HuH-7.5 (cell line): ENCODE data around the gene TAF11L13.
"Not testable (repeated sequence)": the region's sequence is repeated elsewhere in the genome, so short reads cannot be mapped to it uniquely, and the experiment has no call there.

Experiments
- DNase-seq: peaks from one replicate; pipeline ENCODE4 v3.0.0; 2011; ENCODE audit warnings: low spot score

Gene TAF11L13

DNA sequence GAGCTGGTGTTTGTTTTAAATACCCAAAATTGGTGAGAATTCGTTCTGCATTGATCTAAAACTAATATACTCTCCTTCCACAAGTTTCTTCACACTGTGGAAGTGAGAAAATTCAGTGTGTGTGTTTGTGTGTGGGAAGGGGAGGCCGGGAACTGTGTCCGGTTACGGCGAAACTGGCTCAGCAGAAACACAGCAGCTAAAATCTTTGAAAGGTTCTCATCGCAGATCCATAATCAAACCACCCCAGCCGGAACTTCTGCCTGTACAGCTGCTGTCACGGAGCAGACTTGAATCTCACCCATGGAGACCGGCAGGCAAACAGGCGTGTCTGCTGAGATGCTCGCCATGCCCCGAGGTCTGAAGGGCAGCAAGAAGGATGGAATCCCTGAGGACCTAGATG lies at the start of gene TAF11L13:
Gene TAF11L13 (plus strand): TSS at position 301 of the 400 bp plus-strand sequence.
- DNase-seq: not testable (repeated sequence)

DNA sequence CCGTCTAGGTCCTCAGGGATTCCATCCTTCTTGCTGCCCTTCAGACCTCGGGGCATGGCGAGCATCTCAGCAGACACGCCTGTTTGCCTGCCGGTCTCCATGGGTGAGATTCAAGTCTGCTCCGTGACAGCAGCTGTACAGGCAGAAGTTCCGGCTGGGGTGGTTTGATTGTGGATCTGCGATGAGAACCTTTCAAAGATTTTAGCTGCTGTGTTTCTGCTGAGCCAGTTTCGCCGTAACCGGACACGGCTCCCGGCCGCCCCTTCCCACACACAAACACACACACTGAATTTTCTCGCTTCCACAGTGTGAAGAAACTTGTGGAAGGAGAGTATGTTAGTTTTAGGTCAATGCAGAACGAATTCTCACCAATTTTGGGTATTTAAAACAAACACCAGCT lies 46.2 kb upstream of the TAF11L13 start, which contains the start of gene TAF11L7:
Gene TAF11L7 (minus strand): TSS at position 101 of the 400 bp plus-strand sequence.
- DNase-seq: not testable (repeated sequence)

DNA sequence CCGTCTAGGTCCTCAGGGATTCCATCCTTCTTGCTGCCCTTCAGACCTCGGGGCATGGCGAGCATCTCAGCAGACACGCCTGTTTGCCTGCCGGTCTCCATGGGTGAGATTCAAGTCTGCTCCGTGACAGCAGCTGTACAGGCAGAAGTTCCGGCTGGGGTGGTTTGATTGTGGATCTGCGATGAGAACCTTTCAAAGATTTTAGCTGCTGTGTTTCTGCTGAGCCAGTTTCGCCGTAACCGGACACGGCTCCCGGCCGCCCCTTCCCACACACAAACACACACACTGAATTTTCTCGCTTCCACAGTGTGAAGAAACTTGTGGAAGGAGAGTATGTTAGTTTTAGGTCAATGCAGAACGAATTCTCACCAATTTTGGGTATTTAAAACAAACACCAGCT lies 41.0 kb upstream of the TAF11L13 start, which contains the start of gene TAF11L8:
Gene TAF11L8 (minus strand): TSS at position 101 of the 400 bp plus-strand sequence.
- DNase-seq: not testable (repeated sequence)

DNA sequence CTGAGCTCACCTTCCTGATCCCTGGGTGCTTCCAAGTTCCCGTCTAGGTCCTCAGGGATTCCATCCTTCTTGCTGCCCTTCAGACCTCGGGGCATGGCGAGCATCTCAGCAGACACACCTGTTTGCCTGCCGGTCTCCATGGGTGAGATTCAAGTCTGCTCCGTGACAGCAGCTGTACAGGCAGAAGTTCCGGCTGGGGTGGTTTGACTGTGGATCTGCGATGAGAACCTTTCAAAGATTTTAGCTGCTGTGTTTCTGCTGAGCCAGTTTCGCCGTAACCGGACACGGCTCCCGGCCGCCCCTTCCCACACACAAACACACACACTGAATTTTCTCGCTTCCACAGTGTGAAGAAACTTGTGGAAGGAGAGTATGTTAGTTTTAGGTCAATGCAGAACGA lies 37.6 kb upstream of the TAF11L13 start, which contains the start of gene TAF11L9:
Gene TAF11L9 (minus strand): TSS at position 140 of the 400 bp plus-strand sequence.
- DNase-seq: not testable (repeated sequence)

DNA sequence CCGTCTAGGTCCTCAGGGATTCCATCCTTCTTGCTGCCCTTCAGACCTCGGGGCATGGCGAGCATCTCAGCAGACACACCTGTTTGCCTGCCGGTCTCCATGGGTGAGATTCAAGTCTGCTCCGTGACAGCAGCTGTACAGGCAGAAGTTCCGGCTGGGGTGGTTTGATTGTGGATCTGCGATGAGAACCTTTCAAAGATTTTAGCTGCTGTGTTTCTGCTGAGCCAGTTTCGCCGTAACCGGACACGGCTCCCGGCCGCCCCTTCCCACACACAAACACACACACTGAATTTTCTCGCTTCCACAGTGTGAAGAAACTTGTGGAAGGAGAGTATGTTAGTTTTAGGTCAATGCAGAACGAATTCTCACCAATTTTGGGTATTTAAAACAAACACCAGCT lies 34.2 kb upstream of the TAF11L13 start, which contains the start of gene TAF11L10:
Gene TAF11L10 (minus strand): TSS at position 101 of the 400 bp plus-strand sequence.
- DNase-seq: not testable (repeated sequence)

DNA sequence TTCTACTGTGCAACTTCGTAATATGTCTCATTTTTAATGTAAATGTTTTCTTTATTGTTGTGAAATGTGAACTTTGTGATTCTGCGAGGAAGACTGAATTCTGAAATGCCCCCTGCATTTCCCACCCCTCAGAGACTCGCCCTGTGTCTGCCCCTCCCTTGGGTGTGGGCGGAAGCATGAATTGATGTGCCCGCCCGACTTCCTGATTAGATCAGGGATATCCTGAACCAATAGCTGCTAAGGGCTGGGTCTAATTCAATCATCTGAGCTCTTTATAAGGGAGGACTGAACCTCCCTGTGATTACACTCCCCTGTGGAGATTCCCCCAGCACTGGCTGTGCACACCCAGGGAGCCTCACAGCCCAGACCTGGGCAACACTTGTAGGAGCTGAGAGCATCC lies 28.0 kb upstream of the TAF11L13 start, which contains the start of gene TAF11L11:
Gene TAF11L11 (plus strand): TSS at position 304 of the 400 bp plus-strand sequence.
- not testable (repeated sequence) for DNase-seq

DNA sequence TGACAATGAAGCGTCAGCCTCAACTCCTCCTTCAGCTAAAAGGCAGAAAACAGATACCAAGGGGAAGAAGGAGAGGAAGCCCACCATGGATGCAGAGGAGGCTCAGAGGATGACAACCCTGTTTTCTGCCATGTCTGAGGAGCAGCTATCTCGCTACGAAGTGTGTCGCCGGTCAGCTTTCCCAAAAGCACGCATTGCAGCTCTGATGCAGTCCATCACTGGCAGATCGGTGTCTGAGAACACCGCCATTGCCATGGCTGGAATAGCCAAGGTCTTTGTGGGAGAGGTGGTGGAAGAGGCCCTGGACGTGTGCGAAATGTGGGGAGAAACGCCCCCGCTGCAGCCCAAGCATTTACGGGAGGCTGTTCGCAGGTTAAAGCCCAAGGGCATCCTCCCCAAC lies 26.9 kb upstream of the TAF11L13 start:
- DNase-seq: no peak

DNA sequence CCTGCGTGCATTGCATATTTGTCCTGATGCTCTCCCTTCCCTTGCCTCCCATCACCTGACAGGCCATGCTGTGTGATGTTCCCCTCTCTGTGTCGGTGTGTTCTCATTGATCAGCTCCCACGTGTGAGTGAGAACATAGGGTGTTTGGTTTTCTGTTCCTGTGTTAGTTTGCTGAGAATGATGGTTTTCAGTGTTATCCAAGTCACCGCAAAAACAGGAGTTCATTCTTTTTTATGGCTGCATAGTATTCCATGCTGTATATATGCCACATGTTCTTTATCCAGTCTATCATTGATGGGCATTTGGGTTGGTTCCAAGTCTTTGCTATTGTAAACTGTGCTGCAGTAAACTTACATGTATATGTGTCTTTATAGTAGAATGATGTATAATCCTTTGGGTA lies 24.4 kb upstream of the TAF11L13 start:
- not testable (repeated sequence) for DNase-seq

DNA sequence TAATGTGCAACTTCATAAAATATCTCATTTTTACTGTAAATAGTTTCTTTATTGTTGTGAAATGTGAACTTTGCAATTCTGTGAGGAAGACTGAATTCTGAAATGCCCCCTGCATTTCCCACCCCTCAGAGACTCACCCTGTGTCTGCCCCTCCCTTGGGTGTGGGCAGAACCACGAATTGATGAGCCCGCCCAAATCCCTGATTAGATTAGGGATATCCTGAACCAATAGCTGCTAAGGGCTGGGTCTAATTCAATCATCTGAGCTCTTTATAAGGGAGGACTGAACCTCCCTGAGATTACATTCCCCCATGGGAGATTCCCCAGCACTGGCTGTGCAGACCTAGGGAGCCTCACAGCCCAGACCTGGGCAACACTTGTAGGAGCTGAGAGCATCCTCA lies 21.8 kb upstream of the TAF11L13 start, which contains the start of gene TAF11L12:
Gene TAF11L12 (plus strand): TSS at position 301 of the 400 bp plus-strand sequence.
- DNase-seq: not testable (repeated sequence)

DNA sequence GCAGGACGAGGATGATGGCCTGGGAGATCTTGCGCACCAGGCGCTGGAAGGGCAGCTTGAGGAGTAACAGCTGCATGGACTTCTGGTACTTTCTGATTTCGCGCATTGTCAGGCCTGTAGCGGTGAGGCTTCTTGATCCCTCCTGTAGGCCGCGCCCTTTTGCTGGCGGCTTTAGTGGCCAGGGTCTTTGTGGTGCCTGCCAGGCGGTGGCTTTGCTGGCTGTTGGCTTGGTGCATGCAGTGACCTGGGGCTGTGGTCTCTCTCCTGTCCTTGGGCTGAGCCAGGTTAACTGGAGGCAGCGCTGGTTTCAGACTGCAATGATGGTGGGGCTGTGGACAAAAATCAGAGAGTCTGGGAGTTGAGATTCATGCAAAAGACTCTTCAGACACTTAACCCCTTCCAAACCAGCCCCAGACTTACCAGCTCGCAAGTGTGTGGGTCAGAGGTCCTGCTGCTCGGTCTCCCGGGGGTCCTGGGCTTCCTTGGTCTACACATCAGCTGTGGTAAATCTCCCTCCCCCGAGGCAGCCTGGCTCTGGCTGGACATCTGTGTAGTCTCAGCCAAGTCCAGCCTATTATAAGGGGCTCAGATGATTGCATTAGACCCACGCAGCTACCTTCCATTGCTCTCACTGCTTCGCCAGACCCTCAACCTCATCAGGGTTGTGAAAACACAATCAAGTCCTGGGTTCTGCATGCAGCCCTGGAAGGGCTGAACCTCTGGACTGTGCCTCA lies 16.8 kb upstream of the TAF11L13 start:
- DNase-seq: no peak

DNA sequence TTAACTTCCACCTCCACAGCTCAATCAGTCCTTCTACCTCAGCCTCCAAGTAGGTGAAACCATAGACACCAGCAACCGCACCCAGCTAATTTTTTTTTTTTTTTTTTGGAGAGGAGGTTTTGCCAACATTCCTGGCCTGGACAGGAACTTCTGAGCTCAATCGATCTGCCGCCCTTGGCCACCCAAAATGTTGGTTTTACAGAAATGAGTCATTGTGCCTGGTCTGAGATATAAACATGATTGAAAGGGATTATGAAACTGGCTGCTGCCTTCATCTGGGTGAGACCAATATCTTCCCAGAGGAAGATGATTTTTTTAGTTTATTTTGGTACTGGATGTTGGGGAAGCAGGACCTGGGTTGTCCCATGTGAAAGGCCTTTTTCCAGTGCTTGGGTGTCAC lies 12.5 kb upstream of the TAF11L13 start:
- no peak for DNase-seq

DNA sequence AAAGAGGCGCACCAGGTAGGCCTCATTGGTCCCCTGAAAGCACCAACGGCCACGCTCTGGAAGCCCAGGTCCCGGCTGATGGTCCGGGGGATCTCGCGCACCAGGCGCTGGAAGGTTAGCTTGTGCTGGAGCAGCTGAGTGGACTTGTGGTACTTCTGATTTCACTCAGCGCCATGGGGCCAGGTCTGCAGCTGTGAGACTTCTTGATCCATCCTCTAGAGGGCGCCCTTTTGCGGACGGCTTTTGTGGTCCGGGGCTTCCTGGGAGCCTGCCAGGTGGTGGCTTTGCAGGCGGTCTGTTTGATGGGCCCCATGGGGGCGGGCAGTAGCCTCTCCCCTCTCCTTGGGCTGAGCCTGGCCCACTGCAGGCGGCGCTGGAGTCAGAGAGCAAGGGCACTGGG lies 11.3 kb upstream of the TAF11L13 start:
- DNase-seq: no peak

DNA sequence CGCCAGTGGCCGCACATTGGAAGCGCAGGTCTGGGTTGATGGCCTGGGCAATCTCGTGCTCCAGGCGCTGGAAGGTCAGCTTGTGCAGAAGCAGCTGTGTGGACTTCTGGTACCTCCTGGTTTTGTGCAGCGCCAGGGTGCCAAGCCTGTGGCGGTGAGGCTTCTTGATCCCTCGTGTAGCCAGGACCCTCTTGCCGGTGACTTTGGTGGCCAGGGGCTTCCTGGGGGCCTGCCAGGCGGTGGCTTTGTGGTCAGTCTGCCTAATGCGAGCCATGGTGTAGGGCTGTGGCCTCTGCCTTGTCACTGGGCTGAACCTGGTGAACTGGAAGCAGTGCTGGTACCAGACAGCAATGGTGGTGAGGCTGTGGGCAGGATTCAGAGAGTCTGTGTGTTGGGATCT lies 6.2 kb upstream of the TAF11L13 start:
- DNase-seq: no peak

DNA sequence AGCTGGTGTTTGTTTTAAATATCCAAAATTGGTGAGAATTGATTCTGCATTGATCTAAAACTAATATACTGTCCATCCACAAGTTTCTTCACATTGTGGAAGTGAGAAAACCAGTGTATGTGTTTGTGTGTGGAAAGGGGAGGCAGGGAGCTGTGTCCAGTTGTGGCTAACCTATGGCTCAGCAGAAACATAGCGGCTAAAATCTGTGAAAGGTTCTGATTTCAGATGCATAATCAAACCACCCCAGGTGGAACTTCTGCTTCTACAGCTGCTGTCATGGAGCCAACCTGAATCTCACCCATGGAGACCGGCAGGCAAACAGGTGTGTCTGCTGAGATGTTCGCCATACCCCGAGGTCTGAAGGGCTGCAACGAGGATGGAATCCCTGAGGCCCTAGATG lies 2.3 kb downstream of the TAF11L13 start, which contains the start of gene TAF11L14:
Gene TAF11L14 (plus strand): TSS at position 301 of the 400 bp plus-strand sequence.
- DNase-seq: no peak

DNA sequence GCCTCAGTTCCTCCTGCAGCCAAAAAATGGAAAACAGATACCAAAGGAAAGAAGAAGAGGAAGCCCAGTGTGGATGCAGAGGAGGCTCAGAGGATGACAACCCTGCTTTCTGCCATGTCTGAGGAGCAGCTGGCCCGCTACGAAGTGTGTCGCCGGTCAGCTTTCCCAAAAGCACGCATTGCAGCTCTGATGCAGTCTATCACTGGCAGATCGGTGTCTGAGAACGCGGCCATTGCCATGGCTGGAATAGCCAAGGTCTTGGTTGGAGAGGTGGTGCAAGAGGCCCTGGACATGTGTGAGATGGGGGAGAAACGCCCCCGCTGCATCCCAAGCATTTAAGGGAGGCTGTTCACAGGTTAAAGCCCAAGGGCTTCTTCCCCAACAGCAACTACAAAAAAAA lies 17.3 kb downstream of the TAF11L13 start:
- not testable (repeated sequence) for DNase-seq

DNA sequence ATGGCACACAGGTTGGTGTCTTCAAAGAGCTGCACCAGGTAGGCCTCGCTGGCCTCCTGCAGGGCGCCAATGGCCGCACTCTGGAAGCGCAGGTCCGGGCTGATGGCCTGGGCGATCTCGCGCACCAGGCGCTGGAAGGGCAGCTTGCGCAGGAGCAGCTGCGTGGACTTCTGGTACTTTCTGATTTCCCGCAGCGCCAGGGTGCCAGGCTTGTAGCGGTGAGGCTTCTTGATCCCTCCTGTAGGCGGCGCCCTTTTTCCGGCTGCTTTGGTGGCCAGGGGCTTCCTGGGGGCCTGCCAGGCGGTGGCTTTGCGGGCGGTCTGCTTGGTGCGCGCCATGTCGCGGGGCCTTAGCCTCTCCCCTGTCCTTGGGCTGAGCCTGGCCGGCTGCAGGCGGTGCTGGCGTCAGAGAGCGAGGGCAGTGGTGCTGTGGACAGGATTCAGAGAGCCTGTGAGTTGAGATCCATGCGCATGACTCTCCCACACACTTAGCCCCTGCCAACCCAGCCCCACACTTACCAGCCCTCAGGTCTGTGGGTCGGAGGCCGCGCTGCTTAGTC lies 23.4 kb downstream of the TAF11L13 start:
- DNase-seq: not testable (repeated sequence)

DNA sequence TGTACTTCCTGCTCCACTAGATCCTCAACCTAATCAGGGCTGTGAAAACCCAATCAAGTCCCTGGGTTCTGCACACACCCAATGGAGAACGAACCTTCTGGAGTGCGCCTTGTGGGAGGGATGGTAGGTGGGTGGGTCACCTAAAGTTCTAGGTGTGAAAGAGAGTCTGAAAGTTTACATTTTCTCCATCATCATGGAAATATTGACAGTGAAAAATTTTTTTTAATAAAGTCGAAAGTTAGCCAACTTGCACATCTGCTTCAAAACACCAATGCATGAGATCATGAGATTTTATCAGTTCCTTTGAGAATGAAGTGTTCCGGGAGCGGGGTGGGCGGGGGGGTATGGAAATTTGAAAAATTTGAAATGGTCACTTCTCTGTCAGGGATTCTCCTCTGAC lies 24.0 kb downstream of the TAF11L13 start:
- DNase-seq: no peak

DNA sequence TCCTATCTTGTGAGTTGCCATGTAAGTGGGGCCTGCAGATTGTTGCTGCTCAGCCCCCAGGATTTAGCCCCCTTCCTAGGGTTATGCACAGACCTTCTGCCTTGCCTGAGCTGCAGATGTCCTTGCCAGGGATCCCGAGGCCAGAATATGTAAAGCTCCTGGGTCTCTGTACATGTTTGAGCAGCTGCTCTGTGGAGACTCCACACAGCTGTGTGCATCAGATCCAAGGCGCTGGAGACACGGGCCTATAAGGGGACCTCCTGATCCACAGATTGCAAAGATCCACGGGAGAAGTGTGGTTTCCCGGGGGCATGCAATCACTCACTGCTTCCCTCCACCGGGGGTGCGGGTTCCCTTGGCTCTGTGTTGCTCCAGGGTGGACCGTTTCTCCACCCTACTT lies 31.3 kb downstream of the TAF11L13 start:
- no peak for DNase-seq

DNA sequence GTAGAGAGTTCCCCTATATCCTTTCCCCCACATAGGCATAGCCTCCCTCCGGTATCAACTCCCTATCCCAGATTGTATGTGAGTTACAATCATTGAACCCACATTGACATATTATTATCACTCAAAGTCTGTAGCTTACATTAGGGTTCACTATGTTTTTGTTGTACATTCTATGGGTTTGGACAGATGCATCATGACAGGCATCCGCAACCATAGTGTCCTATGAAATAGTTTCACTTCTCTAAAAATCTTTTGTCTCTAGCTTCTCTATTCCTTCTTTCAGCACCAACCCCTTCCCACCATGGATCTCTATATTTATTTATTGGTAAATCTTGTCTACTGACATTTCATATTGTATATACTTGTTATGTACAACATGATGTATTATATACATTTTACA lies 33.9 kb downstream of the TAF11L13 start:
- DNase-seq: no peak

DNA sequence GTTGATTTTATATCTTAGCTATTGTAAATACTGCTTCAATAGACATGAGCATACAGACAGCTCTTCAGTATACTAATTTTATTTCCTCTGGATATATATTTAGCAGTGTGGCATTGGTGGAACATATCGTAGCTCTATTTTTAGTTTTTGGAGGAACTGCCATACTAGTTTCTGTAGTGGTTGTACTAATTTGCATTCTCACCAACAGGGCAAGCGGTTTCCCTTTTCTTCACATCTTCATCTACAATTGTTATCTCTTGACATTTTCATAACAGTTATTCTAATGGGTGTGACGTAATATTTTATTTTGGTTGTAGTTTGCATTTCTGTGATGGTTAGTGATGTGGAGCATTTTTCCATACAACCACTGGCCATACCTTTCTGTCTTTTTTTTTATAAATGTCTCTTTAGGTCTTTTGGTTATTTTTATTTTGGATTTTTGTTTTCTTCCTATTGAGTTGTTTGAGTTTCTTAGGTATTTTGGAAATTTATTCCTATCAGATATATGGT lies 34.9 kb downstream of the TAF11L13 start:
- DNase-seq: no peak

DNA sequence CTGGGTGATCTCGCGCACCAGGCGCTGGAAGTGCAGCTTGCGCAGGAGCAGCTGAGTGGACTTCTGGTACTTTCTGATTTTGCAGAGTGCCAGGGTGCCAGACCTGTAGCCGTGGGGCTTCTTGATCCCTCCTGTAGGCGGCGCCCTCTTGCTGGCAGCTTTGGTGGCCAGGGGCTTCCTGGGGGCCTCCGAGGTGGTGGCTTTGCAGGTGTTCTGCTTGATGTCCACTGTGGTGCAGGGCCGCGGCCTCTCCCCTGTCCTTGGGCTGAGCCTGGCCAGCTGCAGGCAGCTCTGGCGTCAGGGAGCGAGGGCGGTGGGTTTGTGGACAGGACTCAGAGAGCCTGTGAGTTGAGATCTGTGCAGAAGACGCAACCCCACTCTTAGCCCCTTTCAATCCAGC lies 38.5 kb downstream of the TAF11L13 start:
- DNase-seq: no peak

DNA sequence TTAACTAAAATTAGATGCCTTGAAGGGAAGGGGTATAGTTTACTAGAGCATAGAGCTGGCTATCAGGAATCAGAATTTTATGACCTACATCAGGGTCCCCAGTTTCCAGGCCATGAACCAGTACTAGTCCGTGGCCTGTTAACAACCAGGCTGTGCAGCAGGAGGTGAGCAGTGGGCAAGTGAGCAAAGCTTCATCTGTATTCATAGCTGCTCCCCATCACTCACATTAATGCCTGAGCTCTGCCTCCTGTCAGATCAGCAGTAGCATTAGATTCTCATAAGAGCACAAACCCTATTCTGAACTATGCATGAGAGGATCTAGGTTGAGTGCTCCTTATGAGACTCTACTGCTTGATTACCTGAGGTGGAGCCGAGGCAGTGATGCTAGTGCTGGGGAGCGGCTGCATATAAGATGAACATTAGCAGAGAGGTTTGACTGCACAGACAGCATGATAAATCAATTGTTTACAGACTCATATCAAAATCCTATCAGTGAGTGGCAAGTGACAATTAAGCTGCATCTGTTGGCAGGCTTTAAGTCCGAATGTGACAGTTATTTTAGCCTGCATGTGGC lies 47.0 kb downstream of the TAF11L13 start:
- DNase-seq: no peak
